GM18870 (cell line): ENCODE measurements around the gene ABCG4.
"Not testable (repeated sequence)": the region's sequence is repeated elsewhere in the genome, so short reads cannot be mapped to it uniquely, and the experiment has no call there.

Experiments used
- ATAC-seq: cut with Tn5 transposase; IDR thresholded peaks from one replicate; pipeline ENCODE4 v1.9.1; 2021; ENCODE audit warnings: moderate library complexity; ENCODE audit not compliant: unreplicated experiment

The ABCG4 gene

DNA sequence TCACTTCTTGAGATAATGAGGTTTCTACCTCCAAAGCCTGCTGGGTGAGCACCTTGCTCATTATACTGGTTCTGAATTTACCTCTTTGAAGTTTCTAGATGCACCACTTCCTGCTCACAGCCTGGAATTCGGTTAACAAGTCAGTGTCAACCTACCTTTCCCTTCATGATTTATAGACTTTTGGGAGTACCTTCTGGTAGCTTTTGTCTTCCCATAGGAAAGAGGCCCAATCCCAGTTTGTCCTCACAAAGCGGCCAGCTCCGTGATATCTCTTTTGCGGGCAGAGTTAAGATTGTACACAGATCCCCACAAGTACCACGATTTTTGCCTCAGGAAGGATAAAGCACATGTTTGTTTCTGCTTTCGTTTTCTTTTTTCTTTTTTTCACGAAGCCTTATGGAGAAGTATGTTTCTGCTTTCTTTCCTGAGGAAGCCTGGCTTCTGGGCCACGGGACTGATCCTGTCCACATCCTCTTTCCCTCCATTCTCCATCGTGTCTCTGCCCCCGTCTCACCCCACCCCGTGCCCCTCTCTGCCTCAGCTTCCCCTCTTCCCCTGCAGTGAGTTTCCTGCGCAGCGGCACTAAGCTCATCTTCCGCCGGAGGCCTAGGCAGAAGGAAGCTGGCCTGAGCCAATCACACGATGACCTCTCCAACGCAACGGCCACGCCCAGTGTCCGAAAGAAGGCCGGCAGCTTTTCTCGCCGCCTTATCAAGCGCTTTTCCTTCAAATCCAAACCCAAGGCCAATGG is 33.2 kb upstream of the ABCG4 start:
- ATAC-seq, result no peak

DNA sequence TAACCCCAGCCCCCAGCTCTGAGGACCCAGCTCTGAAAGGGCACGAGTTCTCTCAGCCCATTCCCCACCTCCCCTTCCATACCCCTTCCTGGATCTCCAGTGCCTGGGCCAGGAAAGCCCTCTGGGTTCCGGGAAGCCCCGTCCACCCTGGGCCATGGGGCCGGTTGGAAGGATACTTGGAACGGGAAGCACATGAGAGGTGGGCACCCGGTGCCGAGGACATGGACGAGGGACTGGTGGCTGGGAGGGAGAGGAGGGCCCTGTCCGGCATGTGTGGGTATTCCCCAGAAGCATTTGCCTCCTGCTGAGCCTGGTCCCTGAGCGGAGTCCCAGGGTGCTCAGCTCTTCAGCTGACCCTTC is 32.6 kb upstream of the ABCG4 start:
- ATAC-seq, result no peak

DNA sequence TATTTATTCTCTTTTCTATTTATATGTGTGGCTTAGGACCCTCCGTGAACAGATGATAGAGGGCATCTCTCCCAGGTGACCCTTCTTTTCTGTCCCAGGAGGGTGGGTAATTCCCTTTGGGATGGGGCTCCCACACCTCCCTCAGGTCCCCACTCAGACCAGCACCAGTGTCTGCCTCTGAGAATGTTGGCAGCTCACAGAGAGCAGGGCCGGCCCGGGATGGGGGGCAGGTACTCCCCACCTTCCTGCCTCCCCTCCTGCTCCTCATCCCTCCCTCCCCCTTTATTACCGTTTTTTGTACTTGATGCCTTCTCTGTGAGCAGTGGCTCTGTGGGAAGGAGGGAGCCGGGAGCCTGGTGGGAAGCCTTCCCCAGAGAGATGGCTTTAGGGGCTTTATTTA is 32.3 kb upstream of the ABCG4 start:
- no peak for ATAC-seq

DNA sequence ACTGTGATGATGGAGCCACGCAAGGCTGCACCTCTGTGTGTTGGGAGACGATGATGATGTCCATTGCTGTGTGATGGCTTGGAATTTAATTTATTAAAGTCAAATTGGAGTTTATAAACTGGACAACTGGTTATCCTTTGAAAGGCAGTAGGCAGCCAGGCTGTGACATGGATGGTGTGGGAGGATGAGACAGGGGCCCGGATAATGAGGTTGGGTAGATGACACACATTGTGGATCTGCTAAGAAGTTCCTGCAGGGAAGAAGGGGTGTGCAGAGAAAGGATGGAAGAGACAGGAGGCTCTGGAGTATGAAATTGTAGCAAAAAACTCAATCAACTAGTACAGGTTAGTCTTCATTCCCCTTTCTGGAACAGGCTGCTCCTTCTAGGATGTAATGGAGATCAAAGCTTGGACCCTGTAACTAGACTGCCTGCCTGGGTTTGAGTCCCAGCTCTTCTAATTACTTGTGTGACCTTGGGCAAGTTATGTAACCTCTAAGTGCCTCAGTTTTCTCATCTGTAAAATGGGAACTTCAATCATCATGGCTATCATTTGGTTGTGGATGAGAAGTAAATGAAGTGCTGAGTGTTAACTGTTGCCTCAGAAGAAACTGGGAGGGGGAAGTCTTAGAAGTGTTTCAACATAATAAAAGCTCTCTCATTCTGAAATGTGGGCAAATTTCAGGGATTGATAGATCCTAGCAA is 31.7 kb upstream of the ABCG4 start:
- ATAC-seq, result no peak

DNA sequence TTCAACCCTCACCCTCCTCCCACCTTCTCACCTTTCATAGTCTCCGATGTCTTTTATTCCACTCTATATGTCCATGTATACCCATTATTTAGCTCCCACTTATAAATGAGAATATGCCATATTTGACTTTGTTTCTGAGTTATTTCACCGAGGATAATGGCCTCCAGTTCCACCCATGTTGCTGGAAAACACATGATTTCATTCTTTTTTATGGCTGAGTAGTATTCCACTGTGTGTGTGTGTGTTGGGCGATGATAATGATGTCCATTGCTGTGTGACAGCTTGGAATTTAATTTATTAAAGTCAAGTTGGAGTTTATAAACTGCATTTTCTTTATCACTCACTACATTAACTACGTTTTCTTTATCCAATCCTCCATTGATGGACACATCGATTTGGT is 30.6 kb upstream of the ABCG4 start:
- ATAC-seq, result no peak

DNA sequence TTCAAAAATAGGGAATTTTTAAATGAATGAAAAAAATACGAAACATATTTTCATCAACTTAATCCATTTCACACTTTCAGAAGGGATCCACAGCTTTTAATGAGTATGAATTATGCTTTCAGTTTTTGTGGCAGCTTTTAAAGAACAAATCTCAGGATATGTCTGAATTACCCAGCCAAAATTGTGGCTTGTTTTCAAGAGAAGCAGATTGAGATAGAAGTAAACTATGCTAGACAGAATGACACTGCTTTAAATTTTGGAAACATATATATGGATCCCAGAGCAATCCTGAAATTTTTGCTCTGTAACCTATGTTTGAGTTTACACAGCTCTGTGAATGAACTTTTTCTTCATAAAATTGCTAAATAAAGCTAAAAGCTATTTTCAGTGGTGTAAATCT is 29.9 kb upstream of the ABCG4 start:
- ATAC-seq, result no peak

DNA sequence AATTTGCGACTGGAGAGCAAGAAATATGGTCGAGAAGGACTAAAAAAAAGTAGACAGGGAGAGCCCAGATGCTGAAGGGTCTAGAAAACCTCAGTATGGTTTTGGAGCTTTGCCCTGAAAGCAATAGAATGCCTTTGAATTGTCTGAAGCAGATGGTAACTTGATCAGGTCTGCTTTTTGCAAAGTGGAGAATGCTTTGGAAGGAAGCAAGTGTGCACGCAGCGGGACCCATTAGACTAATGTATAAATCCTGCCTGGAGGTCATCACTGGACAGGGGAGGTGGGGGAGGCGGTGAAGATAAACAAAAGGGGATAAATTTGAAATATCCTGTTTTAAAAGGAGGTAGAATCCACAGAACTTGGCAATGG is 28.2 kb upstream of the ABCG4 start:
- no peak for ATAC-seq

DNA sequence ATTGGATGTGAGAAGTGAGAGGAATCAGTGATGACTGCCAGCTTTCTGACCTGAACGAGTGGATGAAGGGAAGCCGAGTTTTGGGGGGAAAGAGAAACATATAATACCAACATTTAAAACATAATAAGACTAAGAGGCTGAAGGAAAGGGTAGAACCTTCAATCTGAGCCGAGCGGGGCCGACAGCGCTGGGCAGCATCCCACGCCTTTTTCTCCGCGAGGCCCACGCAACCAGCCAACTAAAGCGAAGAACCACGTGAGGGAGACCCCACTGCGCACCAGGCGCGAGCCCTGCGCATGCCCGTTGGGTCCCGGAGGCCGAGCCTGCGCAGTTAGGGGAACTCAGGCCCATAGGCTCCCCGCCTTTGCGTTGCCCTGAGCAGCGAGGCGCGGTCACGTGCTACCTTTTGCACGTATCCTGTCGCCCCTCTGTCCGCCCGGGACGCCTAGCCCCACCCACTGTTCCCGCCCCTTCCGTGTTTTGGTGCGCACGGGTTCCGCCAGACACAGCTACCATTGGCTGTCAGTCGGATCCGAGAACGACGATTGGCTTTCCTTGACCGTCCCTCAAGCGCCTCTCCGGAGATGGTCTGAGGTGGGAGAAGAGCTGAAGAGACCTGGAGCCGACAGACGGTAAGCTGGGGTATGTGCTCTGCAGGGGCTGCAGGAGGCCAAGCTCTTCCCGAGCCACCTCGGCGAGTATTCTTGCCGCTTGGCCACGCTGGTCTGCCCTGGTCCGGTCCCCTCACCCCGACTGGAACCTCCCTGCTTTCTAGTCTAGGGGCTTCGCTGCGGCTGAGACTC is 27.6 kb upstream of the ABCG4 start, which contains the start of gene HINFP:
Gene HINFP, plus strand, starts transcription at position 573 of the 803 bp plus-strand sequence. CDS start 5,365 bp downstream, outside the sequence.
- peak; percentile 79 for ATAC-seq

DNA sequence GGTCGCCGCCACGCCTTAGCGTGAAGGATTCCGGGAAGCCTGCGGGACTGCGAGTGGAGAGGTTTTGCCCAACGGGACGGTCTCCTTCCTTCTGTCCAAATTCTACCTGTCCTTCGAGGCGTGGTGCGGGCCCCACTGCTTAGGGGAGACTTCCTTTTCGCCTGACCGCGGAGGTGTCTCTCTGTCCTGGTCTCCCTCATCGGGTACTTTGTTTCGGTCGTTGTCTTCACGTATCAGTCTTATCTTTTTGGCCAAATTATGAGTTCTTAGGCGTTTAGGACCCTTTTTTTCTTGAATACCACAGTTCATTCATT is 27.1 kb upstream of the ABCG4 start:
- ATAC-seq, result no peak

DNA sequence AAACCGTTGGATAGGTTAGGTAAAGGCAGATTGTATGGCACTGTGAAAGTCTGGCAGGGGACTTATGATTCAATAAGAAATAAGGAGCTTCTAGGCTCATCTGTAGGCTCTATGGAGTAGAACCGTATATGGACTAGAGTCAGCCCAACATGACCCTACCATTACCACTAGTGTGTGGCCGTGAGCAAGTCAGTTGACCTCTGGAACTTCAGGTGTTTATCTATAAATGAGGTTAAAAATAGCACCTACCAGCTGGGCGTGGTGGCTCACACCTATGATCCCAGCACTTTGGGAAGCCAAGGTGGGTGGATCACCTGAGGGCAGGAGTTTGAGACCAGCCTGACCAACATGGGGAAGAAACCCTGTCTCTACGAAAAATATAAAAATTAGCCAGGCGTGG is 23.0 kb upstream of the ABCG4 start:
- no peak for ATAC-seq

DNA sequence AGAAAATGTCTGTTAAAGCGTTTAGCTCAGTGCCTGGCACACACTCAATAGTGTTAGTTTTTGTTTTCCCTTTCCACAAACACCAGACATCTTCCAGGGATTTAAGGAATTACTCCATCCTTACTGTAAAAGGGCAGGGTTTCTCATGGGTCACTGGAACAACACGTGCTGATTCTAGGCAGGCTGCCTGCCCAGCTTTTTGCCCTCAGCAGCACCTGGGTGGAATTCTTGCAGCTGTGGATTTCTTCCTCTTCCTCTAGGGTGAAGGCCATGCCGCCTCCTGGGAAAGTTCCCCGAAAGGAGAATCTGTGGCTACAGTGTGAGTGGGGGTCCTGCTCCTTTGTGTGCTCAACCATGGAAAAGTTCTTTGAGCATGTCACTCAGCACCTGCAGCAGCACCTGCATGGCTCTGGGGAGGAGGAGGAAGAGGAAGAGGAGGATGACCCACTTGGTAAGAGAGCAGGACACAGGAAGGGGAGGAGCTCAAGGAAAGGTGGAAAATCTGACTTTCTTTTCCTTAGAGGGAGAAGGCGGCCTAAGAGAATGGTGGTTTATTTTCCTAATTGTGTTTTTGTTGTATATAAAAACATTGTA is 22.1 kb upstream of the ABCG4 start:
- no peak for ATAC-seq

DNA sequence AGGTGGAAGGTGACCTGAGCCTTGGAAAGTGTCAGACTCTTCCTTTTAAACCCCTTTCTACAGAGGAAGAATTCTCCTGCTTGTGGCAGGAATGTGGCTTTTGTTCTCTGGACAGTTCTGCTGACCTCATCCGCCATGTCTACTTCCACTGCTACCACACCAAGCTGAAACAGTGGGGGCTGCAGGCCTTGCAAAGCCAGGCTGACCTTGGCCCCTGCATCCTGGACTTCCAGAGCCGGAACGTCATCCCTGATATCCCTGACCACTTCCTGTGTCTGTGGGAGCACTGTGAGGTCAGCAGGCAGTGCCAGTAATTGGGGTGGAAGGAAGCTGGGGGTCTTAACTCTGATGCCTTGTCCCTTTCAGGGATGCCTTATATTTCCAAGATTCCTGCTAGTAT is 18.2 kb upstream of the ABCG4 start:
- no peak for ATAC-seq

DNA sequence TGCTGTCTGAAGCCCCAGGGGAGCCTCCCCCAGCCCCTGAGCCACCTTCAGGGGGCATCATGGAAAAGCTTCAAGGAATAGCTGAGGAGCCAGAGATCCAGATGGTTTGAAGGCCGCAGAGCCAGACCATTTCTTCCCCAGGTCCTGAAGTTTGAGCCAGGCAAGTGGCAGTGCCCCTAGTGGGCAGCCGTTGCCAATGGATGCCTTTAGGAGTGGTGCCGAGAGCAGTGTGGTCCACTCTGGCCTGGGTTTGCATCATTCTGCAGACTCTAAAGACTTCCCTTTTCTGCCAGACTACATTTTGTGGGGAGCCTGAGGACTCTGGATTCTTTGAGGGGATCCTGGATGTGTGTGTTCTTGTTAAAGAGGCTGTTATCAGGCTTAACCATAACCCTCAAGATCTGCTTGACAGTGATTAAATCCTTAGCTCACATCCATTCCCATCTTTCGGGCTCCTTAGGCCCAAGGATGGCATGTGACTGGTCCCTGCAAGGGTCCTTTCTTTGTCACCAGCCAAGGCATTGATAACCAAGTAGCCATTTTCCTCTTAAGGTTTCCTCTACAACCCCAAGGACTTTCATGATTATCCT is 14.4 kb upstream of the ABCG4 start:
- ATAC-seq, result no peak

DNA sequence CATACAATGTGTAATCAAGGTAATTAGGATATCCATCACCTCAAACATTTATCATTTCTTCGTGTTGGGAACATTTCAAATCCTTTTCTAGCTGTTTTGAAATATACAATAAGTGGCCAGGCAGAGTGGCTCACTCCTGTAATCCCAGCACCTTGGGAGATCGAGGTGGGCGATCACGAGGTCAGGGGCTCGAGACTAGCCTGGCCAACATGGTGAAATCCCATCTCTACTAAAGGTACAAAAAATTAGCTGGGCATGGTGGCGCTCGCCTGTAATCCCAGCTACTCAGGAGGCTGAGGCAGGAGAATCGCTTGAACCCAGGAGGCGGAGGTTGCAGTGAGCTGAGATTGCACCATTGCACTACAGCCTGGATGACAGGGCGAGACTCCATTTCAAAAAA is 9.6 kb upstream of the ABCG4 start:
- ATAC-seq, result not testable (repeated sequence)

DNA sequence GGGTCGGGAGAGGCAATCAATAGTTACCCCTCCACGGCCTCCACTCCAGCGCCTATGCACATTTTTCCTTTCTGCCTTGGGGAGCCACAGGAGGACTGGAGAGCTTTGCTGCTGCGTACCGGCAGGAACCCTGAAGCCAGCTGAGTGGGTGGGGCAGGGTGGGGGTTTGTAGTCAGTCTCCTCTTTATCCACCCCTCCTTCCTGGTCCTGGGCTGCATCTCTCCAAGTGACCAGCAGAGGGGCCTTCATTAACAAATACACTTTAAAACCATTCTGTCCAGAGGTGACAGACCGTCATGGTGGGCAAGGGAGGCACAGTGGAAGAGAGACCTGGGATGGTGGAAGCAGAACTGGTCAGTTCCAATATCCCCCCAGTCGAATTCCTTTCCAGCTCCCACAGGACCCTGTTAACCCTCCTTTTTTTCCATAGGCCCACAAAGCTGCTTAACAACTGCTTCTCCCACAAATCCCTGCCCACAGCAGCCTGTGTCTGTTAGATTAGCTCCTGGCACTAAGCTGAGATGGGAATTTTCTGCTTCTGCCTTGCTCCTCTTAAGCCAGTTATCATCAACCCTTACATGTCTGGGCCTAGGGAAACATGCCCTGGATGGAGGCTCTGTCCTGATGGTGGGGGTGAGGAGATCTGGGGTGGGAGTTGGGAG is 3.9 kb upstream of the ABCG4 start:
- no peak for ATAC-seq

DNA sequence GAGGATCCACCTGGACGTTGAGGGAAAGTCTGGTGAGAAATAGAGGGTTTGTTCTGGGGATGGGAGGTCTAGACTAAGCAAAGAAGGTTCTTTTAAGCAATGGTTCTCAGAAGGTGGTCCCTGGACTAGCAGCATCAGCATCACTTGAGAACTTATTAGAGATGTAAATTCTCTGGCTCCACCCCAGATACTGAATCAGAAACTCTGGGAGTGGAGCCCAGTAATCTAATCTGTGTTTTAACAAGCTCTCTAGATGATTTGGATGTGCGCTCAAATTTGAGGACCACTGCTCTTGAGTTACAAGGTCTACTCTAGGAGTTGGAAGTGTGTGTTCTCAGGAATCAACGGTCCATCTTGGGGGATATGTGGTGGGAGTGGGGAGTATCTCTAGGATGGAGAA is 3.3 kb upstream of the ABCG4 start:
- ATAC-seq, result no peak

DNA sequence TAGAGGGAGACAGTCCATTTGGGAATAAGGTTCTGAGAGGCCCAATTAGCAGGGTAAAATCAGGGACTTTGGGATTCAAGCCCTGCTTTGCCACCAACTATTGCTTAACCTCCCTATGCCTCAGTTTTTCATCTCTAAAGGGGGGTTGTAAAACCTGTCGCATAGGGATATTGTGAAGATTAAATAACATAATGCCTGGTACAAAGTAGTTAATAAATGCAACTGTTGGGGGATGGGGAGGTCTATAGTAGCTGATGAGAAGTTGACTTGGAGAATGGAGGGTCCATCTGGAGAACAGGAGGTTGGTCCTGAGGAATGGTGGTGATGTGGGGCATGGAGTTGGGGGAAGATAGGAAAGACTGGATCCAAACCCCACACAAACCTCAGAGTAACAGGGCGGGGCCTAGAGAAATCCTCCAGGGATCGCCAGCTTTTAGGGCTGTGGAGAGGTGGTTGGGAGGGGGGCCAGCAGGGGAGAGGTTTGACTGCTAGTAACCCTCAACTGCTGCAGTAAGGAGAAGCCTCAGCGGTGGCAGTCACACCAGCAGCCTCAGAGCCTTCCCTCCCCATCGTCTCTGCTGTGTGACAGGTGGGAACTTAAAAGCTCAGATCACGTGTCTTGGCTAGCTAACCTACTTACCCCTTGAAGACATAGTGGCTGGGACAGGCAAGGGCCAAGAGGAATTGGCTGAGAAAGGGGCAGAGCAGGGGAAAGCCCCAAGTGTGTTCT is 1.1 kb upstream of the ABCG4 start:
- no peak for ATAC-seq

DNA sequence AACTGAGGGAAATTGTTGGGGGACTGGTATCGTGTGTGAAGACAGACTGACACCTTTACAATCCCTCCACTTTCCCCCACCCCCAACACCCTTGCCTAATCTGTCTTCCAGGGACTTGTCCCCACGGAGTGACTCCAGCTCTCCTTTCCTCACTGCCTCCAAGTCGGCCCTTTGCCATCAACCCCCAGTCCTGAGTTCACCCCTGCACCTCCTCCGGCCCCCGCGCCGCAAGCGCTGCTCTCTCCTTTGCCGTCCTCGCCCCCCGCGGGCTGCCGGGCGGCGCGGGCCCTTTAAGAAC is 183 bp upstream of the ABCG4 start:
- no peak for ATAC-seq

DNA sequence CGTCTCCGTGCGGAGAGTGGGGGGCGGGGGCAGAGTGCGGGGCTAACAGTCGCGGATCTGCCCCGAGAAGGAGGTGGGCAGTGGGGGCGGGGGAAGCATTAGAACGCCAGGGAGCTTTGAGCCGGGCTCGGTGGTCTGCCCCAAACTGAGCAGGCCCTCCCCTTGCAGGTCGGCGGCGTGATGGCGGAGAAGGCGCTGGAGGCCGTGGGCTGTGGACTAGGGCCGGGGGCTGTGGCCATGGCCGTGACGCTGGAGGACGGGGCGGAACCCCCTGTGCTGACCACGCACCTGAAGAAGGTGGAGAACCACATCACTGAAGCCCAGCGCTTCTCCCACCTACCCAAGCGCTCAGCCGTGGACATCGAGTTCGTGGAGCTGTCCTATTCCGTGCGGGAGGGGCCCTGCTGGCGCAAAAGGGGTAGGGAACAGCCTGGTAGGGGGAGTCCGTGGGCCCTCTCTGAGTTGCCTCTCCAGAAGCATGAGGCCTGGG is 979 bp downstream of the ABCG4 start:
- ATAC-seq, result no peak

DNA sequence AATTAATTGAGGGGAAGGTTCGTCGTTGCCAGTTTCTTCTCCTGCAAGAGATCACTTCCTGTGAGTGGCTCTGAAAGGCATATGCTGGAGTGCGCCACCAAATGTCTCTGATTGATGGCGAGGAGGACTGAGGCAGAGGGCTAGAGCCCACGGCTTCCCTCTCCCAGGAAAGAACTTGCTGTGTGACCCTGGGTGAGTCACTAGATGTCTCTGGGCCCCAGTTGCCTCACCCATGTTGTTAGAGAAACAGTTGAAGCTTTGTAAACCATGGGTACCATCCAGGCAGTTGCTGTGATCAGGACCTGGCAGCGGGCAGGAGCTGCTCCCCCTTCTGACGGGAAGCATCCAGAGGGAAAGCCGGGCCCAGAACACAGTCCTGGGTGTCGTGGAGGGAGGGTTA is 3.2 kb downstream of the ABCG4 start:
- ATAC-seq, result no peak
